Measurements from ENCODE around the gene RPH3AL. TPM values are rescaled to one million over a fixed set of nuclear protein-coding genes. Genes with fewer than 3 reads are reported as not detected.

Gene RPH3AL
- total RNA-seq, 1 donor = 1.3 TPM

DNA sequence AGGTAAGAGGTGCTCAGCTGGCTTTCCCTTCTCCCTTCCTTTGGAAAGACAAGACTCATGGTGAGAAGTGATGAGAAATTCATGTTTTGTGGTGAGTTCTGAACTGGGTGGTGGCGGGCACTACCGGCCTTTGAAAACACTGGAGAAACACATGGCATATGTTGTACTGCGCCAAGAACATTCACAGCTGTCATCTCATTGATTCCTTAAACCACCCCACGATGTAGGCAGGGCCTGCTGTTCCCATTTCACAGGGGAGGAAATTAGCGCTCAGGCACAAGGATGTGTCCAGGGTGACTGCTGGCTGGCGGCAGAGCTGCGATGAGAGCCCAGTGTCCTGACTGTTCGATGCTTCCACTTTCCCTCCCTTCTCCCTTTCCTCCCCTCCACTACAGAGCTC, 169.6 kb downstream of the RPH3AL start:
- no peak overlapping the region for H3K4me3 ChIP-seq (ENCODE audit: low read depth, low read length)
- TF ChIP-seq, protein P1, sequence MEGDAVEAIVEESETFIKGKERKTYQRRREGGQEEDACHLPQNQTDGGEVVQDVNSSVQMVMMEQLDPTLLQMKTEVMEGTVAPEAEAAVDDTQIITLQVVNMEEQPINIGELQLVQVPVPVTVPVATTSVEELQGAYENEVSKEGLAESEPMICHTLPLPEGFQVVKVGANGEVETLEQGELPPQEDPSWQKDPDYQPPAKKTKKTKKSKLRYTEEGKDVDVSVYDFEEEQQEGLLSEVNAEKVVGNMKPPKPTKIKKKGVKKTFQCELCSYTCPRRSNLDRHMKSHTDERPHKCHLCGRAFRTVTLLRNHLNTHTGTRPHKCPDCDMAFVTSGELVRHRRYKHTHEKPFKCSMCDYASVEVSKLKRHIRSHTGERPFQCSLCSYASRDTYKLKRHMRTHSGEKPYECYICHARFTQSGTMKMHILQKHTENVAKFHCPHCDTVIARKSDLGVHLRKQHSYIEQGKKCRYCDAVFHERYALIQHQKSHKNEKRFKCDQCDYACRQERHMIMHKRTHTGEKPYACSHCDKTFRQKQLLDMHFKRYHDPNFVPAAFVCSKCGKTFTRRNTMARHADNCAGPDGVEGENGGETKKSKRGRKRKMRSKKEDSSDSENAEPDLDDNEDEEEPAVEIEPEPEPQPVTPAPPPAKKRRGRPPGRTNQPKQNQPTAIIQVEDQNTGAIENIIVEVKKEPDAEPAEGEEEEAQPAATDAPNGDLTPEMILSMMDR (IDR thresholded peaks at IDR 0.05; ENCODE audit: insufficient read depth, low read depth, low read length) = no peak
- DNase-seq (ENCODE audit: low read depth) = no peak

DNA sequence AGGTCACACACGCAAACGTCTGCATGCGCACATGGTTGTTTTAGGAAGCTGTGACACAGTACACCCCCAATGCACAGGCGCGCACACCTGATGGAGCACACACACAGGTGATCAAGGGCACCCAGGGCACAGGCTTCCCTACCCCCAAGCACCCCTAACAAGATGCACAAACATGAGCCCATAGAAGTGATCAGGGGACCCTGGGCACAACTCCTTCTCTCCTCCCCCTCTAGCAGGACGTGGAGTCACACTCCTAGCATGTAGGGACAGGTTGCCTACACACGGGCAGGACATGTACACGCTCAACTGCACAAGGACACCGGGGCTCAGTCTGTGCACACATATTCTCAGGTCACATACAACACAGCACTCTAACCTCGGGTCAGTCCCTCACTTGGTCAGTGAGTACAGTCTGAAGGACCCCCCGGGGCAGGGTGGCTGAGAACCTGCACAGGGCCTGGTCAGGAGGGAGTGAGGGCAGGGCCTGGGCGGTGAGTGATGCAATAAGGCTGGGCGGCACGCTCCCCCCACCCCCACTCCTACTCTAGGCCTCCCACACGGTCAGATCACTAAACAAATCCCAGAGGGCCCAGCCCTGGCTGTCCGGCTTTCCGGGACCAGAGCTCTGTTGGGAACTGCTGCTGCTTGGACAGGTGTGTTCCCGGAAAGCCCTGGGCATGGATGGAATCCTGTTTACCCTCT, 170.4 kb downstream of the RPH3AL start:
- TF ChIP-seq, protein P1 (IDR thresholded peaks at IDR 0.05; ENCODE audit: insufficient read depth, low read depth, low read length) = no peak
- DNase-seq (ENCODE audit: low read depth) = peak; percentile 23
- H3K4me3 ChIP-seq (ENCODE audit: low read depth, low read length) = no peak overlapping the region

DNA sequence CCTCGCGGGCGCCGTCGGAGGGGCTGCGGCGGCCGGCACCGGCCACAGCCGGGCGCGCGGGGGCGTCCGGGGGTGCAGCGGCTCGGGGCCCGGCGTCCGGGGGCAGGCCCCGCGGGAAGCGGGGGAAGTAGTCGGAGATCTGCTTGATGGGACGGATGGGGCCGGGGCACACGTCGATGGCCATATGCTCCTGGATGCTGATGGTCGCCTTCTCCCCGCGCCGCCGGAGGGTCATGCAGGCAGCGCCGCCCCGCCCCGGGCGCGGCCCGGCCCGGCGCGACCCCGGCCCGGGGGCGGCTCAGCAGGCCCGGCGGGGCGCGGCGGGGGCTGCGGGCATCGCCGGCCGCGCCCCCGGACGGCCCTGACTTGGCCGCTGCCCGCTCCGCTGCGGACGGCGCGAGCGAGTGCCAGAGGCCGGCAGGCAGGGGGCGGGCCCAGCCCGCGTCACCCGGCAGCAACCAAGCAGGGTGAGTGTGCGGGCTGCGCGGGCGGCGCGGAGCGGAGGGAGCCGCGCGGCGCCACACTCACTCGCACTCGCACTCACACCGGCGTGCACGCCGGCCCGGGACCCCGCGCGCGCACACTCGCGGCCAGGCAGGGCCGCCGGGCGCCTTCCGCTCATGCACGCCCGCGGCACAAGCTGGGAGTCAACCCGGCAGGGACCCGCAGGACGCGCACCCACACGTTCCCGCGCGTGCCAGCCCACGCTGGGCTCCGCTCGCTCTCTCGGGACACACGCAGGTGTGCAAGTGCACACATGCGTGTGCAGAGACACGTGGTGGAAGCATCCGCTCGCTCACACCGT, 171.2 kb downstream of the RPH3AL start, which contains the start of gene DOC2B:
TSS of gene DOC2B (minus strand) at position 406 of the 805 bp plus-strand sequence. CDS start at position 235, 171 bp downstream.
- TF ChIP-seq, protein P1 (IDR thresholded peaks at IDR 0.05; ENCODE audit: insufficient read depth, low read depth, low read length) = no peak
- H3K4me3 ChIP-seq (ENCODE audit: low read depth, low read length) = no peak within 1 kb of the TSS
- peak; percentile 20 for DNase-seq (ENCODE audit: low read depth)

DNA sequence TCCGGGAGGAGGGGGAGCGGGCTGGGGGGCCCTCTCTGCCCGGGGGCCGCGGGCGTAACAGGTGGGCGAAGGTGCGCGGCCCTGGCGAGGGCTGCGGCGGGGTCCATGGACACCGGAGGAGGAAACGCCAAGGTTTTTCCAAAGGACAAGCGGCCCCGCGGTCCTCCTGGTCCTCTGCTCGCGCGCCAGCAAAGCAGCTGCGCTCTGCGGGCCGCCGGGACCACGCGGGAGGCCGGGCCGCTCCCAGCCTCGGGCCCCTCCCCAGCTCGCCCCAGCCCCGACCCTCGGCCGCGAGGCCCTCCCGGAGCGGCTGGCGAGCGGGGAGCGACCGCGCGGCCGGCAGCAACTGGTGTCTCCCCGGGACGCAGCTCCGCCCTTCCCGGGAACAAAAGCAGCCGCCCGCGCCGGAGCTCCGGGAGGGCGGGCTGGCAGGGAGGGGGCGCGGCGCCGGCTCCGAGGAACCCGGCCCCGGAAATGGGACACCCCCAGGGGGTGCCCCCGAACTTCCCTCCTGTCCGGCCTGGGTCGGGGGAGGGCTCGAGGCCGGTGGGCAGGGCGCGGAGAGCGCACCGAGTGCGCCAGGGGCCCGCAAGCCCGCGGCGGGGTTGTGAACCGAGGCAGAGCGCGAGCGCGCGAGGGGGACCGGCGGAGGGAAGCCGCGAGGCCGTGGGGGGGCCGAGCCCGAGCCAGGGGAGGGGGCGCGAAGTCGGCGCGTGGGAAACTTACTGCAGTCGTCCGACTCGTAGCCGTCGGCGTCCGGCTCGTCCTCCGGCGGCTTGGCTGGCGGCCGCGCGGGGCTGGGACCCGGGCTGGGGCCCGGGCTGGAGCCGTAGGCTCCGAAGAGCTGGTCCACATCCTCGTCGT, 172.0 kb downstream of the RPH3AL start:
- no peak for DNase-seq (ENCODE audit: low read depth)
- no peak overlapping the region for H3K4me3 ChIP-seq (ENCODE audit: low read depth, low read length)

DNA sequence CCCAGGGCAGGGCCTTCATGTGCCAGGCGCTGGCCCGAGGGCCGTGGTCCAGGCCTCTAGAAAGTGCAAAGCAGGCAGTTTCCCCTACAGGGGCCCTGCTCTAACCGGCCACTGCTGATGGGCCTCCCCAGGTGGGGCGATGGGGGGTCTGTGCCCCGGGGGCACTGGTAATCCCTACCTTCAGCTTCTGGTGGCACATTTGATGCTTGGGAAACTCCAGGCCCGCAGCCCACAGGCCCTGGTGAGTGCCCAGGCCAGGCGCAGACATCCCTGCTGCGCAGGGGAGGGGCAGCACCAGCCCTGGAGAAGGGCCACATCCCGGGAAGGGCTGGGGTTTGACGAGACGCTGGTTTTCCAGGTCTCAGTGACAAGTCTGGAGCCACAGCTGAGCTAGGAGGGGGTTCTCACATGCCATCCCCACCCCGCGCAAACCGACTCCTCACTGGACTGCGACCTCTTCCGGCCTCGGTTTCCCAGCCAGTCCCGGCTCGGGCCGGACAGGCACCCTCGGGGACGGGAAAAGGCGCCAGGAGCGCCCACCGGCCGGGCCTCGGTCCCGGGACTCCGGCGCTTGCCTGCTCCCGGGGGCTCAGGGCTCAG, 172.7 kb downstream of the RPH3AL start:
- DNase-seq (ENCODE audit: low read depth) = no peak
- TF ChIP-seq, protein P1 (IDR thresholded peaks at IDR 0.05; ENCODE audit: insufficient read depth, low read depth, low read length) = no peak
- no peak overlapping the region for H3K4me3 ChIP-seq (ENCODE audit: low read depth, low read length)

More for the DNA sequence above, 172.0 kb downstream of the RPH3AL start:
- TF ChIP-seq, protein P1 (IDR thresholded peaks at IDR 0.05; ENCODE audit: insufficient read depth, low read depth, low read length) = no peak

DNA sequence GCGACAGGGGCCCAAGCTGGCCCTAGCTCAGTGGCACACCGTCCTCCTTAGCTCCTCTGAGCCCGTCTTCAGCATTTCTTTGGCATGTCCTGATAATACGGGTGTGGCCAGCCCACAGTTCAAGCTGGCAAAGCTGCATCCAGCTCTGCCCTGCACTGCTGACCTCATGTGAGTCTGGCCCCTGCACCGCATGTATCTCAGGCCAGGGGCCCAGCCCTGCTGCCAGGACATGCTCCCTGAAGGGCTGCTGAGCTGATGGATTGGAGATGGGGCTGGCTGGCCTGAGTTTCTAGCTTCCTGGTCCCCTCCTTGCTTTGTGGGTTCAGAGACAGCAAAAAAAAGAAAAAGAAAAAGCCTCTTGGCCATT, 173.6 kb downstream of the RPH3AL start:
- TF ChIP-seq, protein P1 (IDR thresholded peaks at IDR 0.05; ENCODE audit: insufficient read depth, low read depth, low read length) = no peak
- H3K4me3 ChIP-seq (ENCODE audit: low read depth, low read length) = no peak overlapping the region
- DNase-seq (ENCODE audit: low read depth) = no peak
